Measurements from ENCODE around the gene TNFRSF12A.

The TNFRSF12A gene

GRCh38 chr16:3025032-3026002, 5.1 kb downstream of the TNFRSF12A start:
- Histone ChIP-seq H3K4me2 (ENCODE audit: low read length) (no peak overlapping the region), H3K9me3 (ENCODE audit: insufficient read depth, low read length) (no peaks in the 10 kb centered on the region), H3K4me3 (ENCODE audit: low read length) (no peak overlapping the region), H3K9ac (ENCODE audit: low read length) (no peak overlapping the region), H3K27me3 (ENCODE audit: low read depth, low read length) (no peaks in the 10 kb centered on the region), H3K27ac (ENCODE audit: low read length) (no peak overlapping the region), H4K20me1 (ENCODE audit: insufficient read depth, low read length) (no peaks in the 10 kb centered on the region), H3K4me1 (ENCODE audit: low read length) (peaks cover 28% of the 10 kb centered on the region), H3K79me2 (ENCODE audit: low read length) (no peaks in the 10 kb centered on the region), H3K36me3 (replicated peaks; ENCODE audit: low read depth, low read length) (peaks cover 9% of the 10 kb centered on the region), H2AFZ (ENCODE audit: low read depth, low read length) (no peak overlapping the region)
- TF ChIP-seq, protein P1, sequence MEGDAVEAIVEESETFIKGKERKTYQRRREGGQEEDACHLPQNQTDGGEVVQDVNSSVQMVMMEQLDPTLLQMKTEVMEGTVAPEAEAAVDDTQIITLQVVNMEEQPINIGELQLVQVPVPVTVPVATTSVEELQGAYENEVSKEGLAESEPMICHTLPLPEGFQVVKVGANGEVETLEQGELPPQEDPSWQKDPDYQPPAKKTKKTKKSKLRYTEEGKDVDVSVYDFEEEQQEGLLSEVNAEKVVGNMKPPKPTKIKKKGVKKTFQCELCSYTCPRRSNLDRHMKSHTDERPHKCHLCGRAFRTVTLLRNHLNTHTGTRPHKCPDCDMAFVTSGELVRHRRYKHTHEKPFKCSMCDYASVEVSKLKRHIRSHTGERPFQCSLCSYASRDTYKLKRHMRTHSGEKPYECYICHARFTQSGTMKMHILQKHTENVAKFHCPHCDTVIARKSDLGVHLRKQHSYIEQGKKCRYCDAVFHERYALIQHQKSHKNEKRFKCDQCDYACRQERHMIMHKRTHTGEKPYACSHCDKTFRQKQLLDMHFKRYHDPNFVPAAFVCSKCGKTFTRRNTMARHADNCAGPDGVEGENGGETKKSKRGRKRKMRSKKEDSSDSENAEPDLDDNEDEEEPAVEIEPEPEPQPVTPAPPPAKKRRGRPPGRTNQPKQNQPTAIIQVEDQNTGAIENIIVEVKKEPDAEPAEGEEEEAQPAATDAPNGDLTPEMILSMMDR (IDR thresholded peaks at IDR 0.05; ENCODE audit: low read depth, low read length): no peak
- no peak for TF ChIP-seq EZH2phosphoT487 (IDR thresholded peaks at IDR 0.05; ENCODE audit: low read depth)

- Histone ChIP-seq H3K79me2 (ENCODE audit: low read length) (no peaks in the 10 kb centered on the region), H4K20me1 (ENCODE audit: insufficient read depth, low read length) (no peaks in the 10 kb centered on the region), H2AFZ (ENCODE audit: low read depth, low read length) (no peak overlapping the region), H3K9me3 (ENCODE audit: insufficient read depth, low read length) (no peaks in the 10 kb centered on the region), H3K9ac (ENCODE audit: low read length) (no peak overlapping the region), H3K4me3 (ENCODE audit: low read length) (no peak overlapping the region), H3K4me2 (ENCODE audit: low read length) (no peak overlapping the region), H3K36me3 (replicated peaks; ENCODE audit: low read depth, low read length) (peaks cover 9% of the 10 kb centered on the region), H3K4me1 (ENCODE audit: low read length) (peaks cover 22% of the 10 kb centered on the region; the same call in 1 of the 2 replicates), H3K27ac (ENCODE audit: low read length) (no peak overlapping the region), H3K27me3 (ENCODE audit: low read depth, low read length) (no peaks in the 10 kb centered on the region)
- no peak for TF ChIP-seq EZH2phosphoT487 (IDR thresholded peaks at IDR 0.05; ENCODE audit: low read depth)
These were observed 5.8 kb downstream of the TNFRSF12A start for GRCh38 chr16:3026003-3026378.

DNA sequence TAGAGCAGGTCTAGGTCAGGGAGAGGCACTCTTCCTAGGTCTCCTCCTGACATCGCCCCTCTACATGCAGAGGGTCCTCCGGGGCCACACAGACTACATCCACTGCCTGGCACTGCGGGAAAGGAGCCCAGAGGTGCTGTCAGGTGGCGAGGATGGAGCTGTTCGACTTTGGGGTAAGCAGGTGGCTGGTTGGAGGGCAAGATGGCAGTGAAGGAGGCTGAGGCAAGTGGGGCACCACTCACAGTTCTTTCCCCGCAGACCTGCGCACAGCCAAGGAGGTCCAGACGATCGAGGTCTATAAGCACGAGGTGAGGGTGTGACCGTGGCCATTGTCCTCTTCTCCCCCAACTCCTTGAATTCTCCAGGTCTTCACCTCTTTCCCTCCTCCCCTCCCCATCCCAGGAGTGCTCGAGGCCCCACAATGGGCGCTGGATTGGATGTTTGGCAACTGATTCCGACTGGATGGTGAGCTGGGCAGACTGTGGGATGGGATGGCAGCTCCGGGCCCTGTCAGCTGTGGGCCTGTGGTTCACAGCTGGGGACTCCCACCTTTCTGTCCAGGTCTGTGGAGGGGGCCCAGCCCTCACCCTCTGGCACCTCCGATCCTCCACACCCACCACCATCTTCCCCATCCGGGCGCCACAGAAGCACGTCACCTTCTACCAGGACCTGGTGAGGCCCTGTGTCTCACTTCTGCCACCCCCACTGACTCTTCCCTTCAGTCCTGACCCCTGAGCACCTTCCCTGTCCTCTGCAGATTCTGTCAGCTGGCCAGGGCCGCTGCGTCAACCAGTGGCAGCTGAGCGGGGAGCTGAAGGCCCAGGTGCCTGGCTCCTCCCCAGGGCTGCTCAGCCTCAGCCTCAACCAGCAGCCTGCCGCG, 6.7 kb downstream of the TNFRSF12A start:
- H4K20me1 ChIP-seq (ENCODE audit: insufficient read depth, low read length): no peaks in the 10 kb centered on the region
- no peaks in the 10 kb centered on the region for H3K9me3 ChIP-seq (ENCODE audit: insufficient read depth, low read length)
- no peaks in the 10 kb centered on the region for H3K27me3 ChIP-seq (ENCODE audit: low read depth, low read length)
- H3K79me2 ChIP-seq (ENCODE audit: low read length): no peaks in the 10 kb centered on the region
- peaks cover 17% of the 10 kb centered on the region; the same call in 1 of the 2 replicates for H3K4me1 ChIP-seq (ENCODE audit: low read length)
- H3K36me3 ChIP-seq (replicated peaks; ENCODE audit: low read depth, low read length): peaks cover 9% of the 10 kb centered on the region
- TF ChIP-seq EZH2phosphoT487 (IDR thresholded peaks at IDR 0.05; ENCODE audit: low read depth): no peak
- H3K9ac ChIP-seq (ENCODE audit: low read length): no peak overlapping the region
- no peak overlapping the region for H3K4me3 ChIP-seq (ENCODE audit: low read length)
- no peak overlapping the region for H3K27ac ChIP-seq (ENCODE audit: low read length)
- H3K4me2 ChIP-seq (ENCODE audit: low read length): no peak overlapping the region
- no peak overlapping the region for H2AFZ ChIP-seq (ENCODE audit: low read depth, low read length)

GRCh38 chr16:3027489-3027795, 7.3 kb downstream of the TNFRSF12A start:
- Histone ChIP-seq H3K9me3 (ENCODE audit: insufficient read depth, low read length) (no peaks in the 10 kb centered on the region), H3K4me3 (ENCODE audit: low read length) (no peak overlapping the region), H3K27ac (ENCODE audit: low read length) (no peak overlapping the region), H3K4me1 (ENCODE audit: low read length) (peaks cover 17% of the 10 kb centered on the region), H3K9ac (ENCODE audit: low read length) (no peak overlapping the region), H3K36me3 (replicated peaks; ENCODE audit: low read depth, low read length) (peaks cover 9% of the 10 kb centered on the region), H4K20me1 (ENCODE audit: insufficient read depth, low read length) (no peaks in the 10 kb centered on the region), H2AFZ (ENCODE audit: low read depth, low read length) (no peak overlapping the region), H3K4me2 (ENCODE audit: low read length) (no peak overlapping the region), H3K79me2 (ENCODE audit: low read length) (no peaks in the 10 kb centered on the region), H3K27me3 (ENCODE audit: low read depth, low read length) (no peaks in the 10 kb centered on the region)
- TF ChIP-seq EZH2phosphoT487 (IDR thresholded peaks at IDR 0.05; ENCODE audit: low read depth): no peak
- TF ChIP-seq, protein P1 (IDR thresholded peaks at IDR 0.05; ENCODE audit: low read depth, low read length): no peak
